GM23338 (cell line): ENCODE measurements around the gene ZNF697. TPM values are rescaled to one million over a fixed set of nuclear protein-coding genes. Genes with fewer than 3 reads are reported as not detected.

Experiments
- ATAC-seq: fragments of 200-7000 bp; cut with Tn5 transposase; 3 replicates; pipeline ENCODE4 v1.9.1; 2020
- DNase-seq: peaks from one replicate; pipeline ENCODE4 v3.0.0-alpha.2; 2015; ENCODE audit warnings: low spot score
- H2AFZ ChIP-seq: fragments of 200-600 bp; sonication (generic); 2 replicates; pipeline ENCODE4 v1.8.0; 2016; ENCODE audit warnings: antibody characterized with exemption, mild to moderate bottlenecking, moderate library complexity
- H3F3A ChIP-seq: fragments of 200-600 bp; sonication (generic); replicated peaks from 2 replicates; pipeline ENCODE4 v1.8.0; 2017; ENCODE audit warnings: antibody characterized with exemption, mixed run types, low read depth
- H3K27ac ChIP-seq: fragments of 200-600 bp; sonication (generic); 2 replicates; pipeline ENCODE4 v1.6.1; 2016; ENCODE audit warnings: low read depth
- H3K27me3 ChIP-seq: fragments of 200-600 bp; sonication (generic); 2 replicates; pipeline ENCODE4 v1.8.0; 2016; ENCODE audit warnings: mild to moderate bottlenecking, mixed run types, moderate library complexity; ENCODE audit not compliant: insufficient read depth
- H3K36me3 ChIP-seq: fragments of 200-600 bp; sonication (generic); 2 replicates; pipeline ENCODE4 v1.8.0; 2016; ENCODE audit warnings: mild to moderate bottlenecking; ENCODE audit not compliant: insufficient read depth
- H3K4me1 ChIP-seq: fragments of 200-600 bp; sonication (generic); 2 replicates; pipeline ENCODE4 v1.8.0; 2016; ENCODE audit warnings: mild to moderate bottlenecking, moderate library complexity; ENCODE audit not compliant: insufficient read depth
- H3K4me2 ChIP-seq: fragments of 200-600 bp; sonication (generic); 2 replicates; pipeline ENCODE4 v1.7.1; 2017; ENCODE audit warnings: mixed run types
- H3K4me3 ChIP-seq: fragments of 200-600 bp; sonication (generic); 2 replicates; pipeline ENCODE4 v1.6.1; 2016; ENCODE audit warnings: mixed run types
- H3K79me2 ChIP-seq: fragments of 200-600 bp; sonication (generic); replicated peaks from 2 replicates; pipeline ENCODE4 v1.8.0; 2017; ENCODE audit warnings: mild to moderate bottlenecking; ENCODE audit not compliant: insufficient read depth
- H3K9me2 ChIP-seq: fragments of 200-600 bp; sonication (generic); 2 replicates; pipeline ENCODE4 v1.8.0; 2017; ENCODE audit not compliant: insufficient read depth
- H4K20me1 ChIP-seq: fragments of 200-600 bp; sonication (generic); replicated peaks from 2 replicates; pipeline ENCODE4 v1.8.0; 2017; ENCODE audit warnings: mild to moderate bottlenecking; ENCODE audit not compliant: insufficient read depth
- H3K27ac Mint-ChIP-seq: 2 replicates; pipeline ENCODE4 v1.8.0; 2020; ENCODE audit warnings: inconsistent platforms, mild to moderate bottlenecking, moderate library complexity, mixed read lengths
- H3K27me3 Mint-ChIP-seq: 3 replicates; pipeline ENCODE4 v1.8.0; 2022; ENCODE audit warnings: low read depth, mild to moderate bottlenecking, moderate library complexity, mixed read lengths, inconsistent platforms; ENCODE audit not compliant: insufficient read depth, poor library complexity
- H3K36me3 Mint-ChIP-seq: 3 replicates; pipeline ENCODE4 v1.8.0; 2021; ENCODE audit warnings: low read depth, mild to moderate bottlenecking, inconsistent platforms, moderate library complexity, mixed read lengths
- H3K4me1 Mint-ChIP-seq: 3 replicates; pipeline ENCODE4 v1.8.0; 2020; ENCODE audit warnings: mild to moderate bottlenecking, inconsistent platforms, mixed read lengths
- H3K4me3 Mint-ChIP-seq: 3 replicates; pipeline ENCODE4 v1.8.0; 2021; ENCODE audit warnings: moderate library complexity, mild to moderate bottlenecking, inconsistent platforms, mixed read lengths
- H3K9me3 Mint-ChIP-seq: 3 replicates; pipeline ENCODE4 v1.8.0; 2020; ENCODE audit warnings: moderate library complexity, mild to moderate bottlenecking, inconsistent platforms, mixed read lengths
- CREB1 ChIP-seq: fragments of 250-450 bp; sonication (Bioruptor Pico); IDR thresholded peaks from 2 replicates; pipeline ENCODE4 v1.5.0; 2020; ENCODE audit warnings: low read depth, mild to moderate bottlenecking, moderate library complexity
- ETS1 ChIP-seq: IDR thresholded peaks from 2 replicates; pipeline ENCODE4 v1.6.1; 2016; ENCODE audit warnings: antibody characterized with exemption
- JUNB ChIP-seq: IDR thresholded peaks from one replicate; pipeline ENCODE4 v1.6.1; 2016; ENCODE audit warnings: antibody characterized with exemption; ENCODE audit not compliant: unreplicated experiment
- NANOG ChIP-seq: IDR thresholded peaks from 2 replicates; pipeline ENCODE4 v1.6.1; 2016; ENCODE audit warnings: antibody characterized with exemption, borderline replicate concordance
- REST ChIP-seq: IDR thresholded peaks from one replicate; pipeline ENCODE4 v1.6.1; 2018; ENCODE audit warnings: antibody characterized with exemption; ENCODE audit not compliant: unreplicated experiment
- ZNF114 ChIP-seq: fragments of 250-450 bp; sonication (Bioruptor Pico); IDR thresholded peaks from 2 replicates; pipeline ENCODE4 v1.5.0; 2020; ENCODE audit warnings: mild to moderate bottlenecking, moderate library complexity
- ZNF331 ChIP-seq: fragments of 250-450 bp; sonication (Bioruptor Pico); IDR thresholded peaks from 2 replicates; pipeline ENCODE4 v1.5.0; 2020; ENCODE audit warnings: low read depth, mild to moderate bottlenecking, moderate library complexity
- polyA plus RNA-seq: library from polyadenylated mRNA; unstranded; fragments of >200 nt; fragmentation: Nextera tagmentation; extraction: Ambion mirVana; gene quantifications from 2 replicates; pipeline ENCODE4 v1.2.1, GENCODE V29; 2016
- total RNA-seq: library from RNA; depleted of rRNA; stranded (reverse); fragments of >200 nt; shearing (Covaris generic); gene quantifications from 2 replicates; pipeline ENCODE4 v1.2.3, GENCODE V29; 2014
- TF ChIP-seq, protein P1 (sequence below), 2 experiments: fragments of 200-600 bp in 1 of 2; sonication (generic) in 1 of 2; conservative IDR thresholded peaks; 2 replicates each; pipeline versions ENCODE4 v1.5.1 to v1.6.1; 2016 to 2017; ENCODE audit warnings: antibody characterized with exemption in 2 of 2, low read depth in 2 of 2, mild to moderate bottlenecking in 2 of 2, moderate library complexity in 1 of 2
- TF ChIP-seq, protein P2 (sequence below): fragments of 250-450 bp; sonication (Bioruptor Pico); IDR thresholded peaks from 2 replicates; pipeline ENCODE4 v1.5.0; 2020; ENCODE audit warnings: mild to moderate bottlenecking, moderate library complexity

ZNF697 gene
- total and polyA plus RNA-seq, 2 experiments from 2014 or later: 5.4 to 32.0 TPM

- ATAC-seq (peak; percentile 67), DNase-seq (peak; percentile 82)
- H3K9me3 Mint-ChIP-seq: no peaks in the 10 kb centered on the region; the same call in 2 of the 3 replicates
- peaks cover 3% of the 10 kb centered on the region for H3K27me3 Mint-ChIP-seq
- no peaks in the 10 kb centered on the region for H3K27me3 ChIP-seq
- H3K4me1 ChIP-seq: peaks cover 16% of the 10 kb centered on the region
- peak overlapping the region; percentile 51 for H3K4me2 ChIP-seq
- TF ChIP-seq JUNB: no peak
- no peak for TF ChIP-seq CREB1 (CRISPR knock-in tag)
- TF ChIP-seq, protein P1, sequence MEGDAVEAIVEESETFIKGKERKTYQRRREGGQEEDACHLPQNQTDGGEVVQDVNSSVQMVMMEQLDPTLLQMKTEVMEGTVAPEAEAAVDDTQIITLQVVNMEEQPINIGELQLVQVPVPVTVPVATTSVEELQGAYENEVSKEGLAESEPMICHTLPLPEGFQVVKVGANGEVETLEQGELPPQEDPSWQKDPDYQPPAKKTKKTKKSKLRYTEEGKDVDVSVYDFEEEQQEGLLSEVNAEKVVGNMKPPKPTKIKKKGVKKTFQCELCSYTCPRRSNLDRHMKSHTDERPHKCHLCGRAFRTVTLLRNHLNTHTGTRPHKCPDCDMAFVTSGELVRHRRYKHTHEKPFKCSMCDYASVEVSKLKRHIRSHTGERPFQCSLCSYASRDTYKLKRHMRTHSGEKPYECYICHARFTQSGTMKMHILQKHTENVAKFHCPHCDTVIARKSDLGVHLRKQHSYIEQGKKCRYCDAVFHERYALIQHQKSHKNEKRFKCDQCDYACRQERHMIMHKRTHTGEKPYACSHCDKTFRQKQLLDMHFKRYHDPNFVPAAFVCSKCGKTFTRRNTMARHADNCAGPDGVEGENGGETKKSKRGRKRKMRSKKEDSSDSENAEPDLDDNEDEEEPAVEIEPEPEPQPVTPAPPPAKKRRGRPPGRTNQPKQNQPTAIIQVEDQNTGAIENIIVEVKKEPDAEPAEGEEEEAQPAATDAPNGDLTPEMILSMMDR (conservative IDR thresholded peaks at IDR 0.05; ENCODE audit: low read depth in 2 of 2): peak; percentile 67 to 72
- TF ChIP-seq NANOG: no peak
- TF ChIP-seq ZNF331 (CRISPR knock-in tag): no peak
- TF ChIP-seq REST: no peak
- no peak for TF ChIP-seq ZNF114 (CRISPR knock-in tag)
- no peak for TF ChIP-seq ETS1
- TF ChIP-seq, protein P2, sequence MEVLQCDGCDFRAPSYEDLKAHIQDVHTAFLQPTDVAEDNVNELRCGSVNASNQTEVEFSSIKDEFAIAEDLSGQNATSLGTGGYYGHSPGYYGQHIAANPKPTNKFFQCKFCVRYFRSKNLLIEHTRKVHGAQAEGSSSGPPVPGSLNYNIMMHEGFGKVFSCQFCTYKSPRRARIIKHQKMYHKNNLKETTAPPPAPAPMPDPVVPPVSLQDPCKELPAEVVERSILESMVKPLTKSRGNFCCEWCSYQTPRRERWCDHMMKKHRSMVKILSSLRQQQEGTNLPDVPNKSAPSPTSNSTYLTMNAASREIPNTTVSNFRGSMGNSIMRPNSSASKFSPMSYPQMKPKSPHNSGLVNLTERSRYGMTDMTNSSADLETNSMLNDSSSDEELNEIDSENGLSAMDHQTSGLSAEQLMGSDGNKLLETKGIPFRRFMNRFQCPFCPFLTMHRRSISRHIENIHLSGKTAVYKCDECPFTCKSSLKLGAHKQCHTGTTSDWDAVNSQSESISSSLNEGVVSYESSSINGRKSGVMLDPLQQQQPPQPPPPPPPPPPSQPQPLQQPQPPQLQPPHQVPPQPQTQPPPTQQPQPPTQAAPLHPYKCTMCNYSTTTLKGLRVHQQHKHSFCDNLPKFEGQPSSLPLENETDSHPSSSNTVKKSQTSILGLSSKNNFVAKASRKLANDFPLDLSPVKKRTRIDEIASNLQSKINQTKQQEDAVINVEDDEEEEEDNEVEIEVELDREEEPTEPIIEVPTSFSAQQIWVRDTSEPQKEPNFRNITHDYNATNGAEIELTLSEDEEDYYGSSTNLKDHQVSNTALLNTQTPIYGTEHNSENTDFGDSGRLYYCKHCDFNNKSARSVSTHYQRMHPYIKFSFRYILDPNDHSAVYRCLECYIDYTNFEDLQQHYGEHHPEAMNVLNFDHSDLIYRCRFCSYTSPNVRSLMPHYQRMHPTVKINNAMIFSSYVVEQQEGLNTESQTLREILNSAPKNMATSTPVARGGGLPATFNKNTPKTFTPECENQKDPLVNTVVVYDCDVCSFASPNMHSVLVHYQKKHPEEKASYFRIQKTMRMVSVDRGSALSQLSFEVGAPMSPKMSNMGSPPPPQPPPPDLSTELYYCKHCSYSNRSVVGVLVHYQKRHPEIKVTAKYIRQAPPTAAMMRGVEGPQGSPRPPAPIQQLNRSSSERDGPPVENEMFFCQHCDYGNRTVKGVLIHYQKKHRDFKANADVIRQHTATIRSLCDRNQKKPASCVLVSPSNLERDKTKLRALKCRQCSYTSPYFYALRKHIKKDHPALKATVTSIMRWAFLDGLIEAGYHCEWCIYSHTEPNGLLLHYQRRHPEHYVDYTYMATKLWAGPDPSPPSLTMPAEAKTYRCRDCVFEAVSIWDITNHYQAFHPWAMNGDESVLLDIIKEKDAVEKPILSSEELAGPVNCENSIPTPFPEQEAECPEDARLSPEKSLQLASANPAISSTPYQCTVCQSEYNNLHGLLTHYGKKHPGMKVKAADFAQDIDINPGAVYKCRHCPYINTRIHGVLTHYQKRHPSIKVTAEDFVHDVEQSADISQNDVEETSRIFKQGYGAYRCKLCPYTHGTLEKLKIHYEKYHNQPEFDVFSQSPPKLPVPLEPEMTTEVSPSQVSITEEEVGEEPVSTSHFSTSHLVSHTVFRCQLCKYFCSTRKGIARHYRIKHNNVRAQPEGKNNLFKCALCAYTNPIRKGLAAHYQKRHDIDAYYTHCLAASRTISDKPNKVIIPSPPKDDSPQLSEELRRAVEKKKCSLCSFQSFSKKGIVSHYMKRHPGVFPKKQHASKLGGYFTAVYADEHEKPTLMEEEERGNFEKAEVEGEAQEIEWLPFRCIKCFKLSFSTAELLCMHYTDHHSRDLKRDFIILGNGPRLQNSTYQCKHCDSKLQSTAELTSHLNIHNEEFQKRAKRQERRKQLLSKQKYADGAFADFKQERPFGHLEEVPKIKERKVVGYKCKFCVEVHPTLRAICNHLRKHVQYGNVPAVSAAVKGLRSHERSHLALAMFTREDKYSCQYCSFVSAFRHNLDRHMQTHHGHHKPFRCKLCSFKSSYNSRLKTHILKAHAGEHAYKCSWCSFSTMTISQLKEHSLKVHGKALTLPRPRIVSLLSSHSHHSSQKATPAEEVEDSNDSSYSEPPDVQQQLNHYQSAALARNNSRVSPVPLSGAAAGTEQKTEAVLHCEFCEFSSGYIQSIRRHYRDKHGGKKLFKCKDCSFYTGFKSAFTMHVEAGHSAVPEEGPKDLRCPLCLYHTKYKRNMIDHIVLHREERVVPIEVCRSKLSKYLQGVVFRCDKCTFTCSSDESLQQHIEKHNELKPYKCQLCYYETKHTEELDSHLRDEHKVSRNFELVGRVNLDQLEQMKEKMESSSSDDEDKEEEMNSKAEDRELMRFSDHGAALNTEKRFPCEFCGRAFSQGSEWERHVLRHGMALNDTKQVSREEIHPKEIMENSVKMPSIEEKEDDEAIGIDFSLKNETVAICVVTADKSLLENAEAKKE: no peak
- no peaks in the 10 kb centered on the region for H3K9me2 ChIP-seq
- H3K27ac Mint-ChIP-seq: peak overlapping the region; percentile 84
- H3K36me3 ChIP-seq: no peaks in the 10 kb centered on the region
- H4K20me1 ChIP-seq: no peaks in the 10 kb centered on the region
- H3K4me3 ChIP-seq: peak overlapping the region; percentile 34
- no peaks in the 10 kb centered on the region for H3F3A ChIP-seq
- H3K4me1 Mint-ChIP-seq: peaks cover 39% of the 10 kb centered on the region
- peak overlapping the region; percentile 78 for H3K4me3 Mint-ChIP-seq
- no peaks in the 10 kb centered on the region for H3K79me2 ChIP-seq
- no peaks in the 10 kb centered on the region for H3K36me3 Mint-ChIP-seq
- H3K27ac ChIP-seq: peak overlapping the region; percentile 82; the same call in 1 of the 2 replicates
- H2AFZ ChIP-seq: no peak overlapping the region
Measured at GRCh38 chr1:119674835-119675289, 26.8 kb upstream of the ZNF697 start.
